ENCODE data around the gene GAL3ST1.
"Not testable (repeated sequence)": the region's sequence is repeated elsewhere in the genome, so short reads cannot be mapped to it uniquely, and the experiment has no call there.

Gene GAL3ST1

GRCh38 chr22:30557243-30557642 is 17.2 kb downstream of the GAL3ST1 start:
- TF ChIP-seq, protein P1, sequence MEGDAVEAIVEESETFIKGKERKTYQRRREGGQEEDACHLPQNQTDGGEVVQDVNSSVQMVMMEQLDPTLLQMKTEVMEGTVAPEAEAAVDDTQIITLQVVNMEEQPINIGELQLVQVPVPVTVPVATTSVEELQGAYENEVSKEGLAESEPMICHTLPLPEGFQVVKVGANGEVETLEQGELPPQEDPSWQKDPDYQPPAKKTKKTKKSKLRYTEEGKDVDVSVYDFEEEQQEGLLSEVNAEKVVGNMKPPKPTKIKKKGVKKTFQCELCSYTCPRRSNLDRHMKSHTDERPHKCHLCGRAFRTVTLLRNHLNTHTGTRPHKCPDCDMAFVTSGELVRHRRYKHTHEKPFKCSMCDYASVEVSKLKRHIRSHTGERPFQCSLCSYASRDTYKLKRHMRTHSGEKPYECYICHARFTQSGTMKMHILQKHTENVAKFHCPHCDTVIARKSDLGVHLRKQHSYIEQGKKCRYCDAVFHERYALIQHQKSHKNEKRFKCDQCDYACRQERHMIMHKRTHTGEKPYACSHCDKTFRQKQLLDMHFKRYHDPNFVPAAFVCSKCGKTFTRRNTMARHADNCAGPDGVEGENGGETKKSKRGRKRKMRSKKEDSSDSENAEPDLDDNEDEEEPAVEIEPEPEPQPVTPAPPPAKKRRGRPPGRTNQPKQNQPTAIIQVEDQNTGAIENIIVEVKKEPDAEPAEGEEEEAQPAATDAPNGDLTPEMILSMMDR (IDR thresholded peaks at IDR 0.05; ENCODE audit: control insufficient read depth, extremely low read depth, insufficient read depth): no peak
- no peak for DNase-seq (ENCODE audit: low read depth)
- H3K4me3 ChIP-seq (ENCODE audit: low read depth, low read length): no peak overlapping the region

DNA sequence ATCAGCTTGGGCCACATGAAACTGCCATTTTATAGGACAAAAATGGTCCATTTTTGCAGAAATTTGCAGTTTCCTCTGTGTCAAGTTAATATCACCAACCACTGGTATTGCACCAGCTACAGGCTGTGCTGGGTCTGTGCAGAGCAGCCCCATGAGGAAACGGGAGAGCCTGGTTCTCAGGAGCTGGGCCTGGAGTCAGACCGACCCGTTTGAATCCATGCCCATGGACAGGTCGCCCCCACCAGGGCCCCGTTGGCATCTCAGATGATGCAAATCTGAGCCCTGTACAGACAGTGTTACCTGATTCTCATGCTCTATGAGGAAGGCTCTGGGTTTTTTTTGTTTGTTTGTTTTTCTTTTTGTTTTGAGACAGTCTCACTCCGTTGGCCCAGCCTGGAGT is 18.1 kb downstream of the GAL3ST1 start:
- DNase-seq (ENCODE audit: low read depth): no peak
- TF ChIP-seq, protein P1 (IDR thresholded peaks at IDR 0.05; ENCODE audit: control insufficient read depth, extremely low read depth, insufficient read depth): no peak
- H3K4me3 ChIP-seq (ENCODE audit: low read depth, low read length): no peak overlapping the region

- DNase-seq (ENCODE audit: low read depth): no peak
- TF ChIP-seq, protein P1 (IDR thresholded peaks at IDR 0.05; ENCODE audit: control insufficient read depth, extremely low read depth, insufficient read depth): no peak
- H3K4me3 ChIP-seq (ENCODE audit: low read depth, low read length): no peak overlapping the region
Observed at GRCh38 chr22:30555282-30556210, 18.9 kb downstream of the GAL3ST1 start.

- H3K4me3 ChIP-seq (ENCODE audit: low read depth, low read length): no peak overlapping the region
- TF ChIP-seq, protein P1 (IDR thresholded peaks at IDR 0.05; ENCODE audit: control insufficient read depth, extremely low read depth, insufficient read depth): no peak
- DNase-seq (ENCODE audit: low read depth): no peak
Observed at GRCh38 chr22:30553971-30554370, 20.5 kb downstream of the GAL3ST1 start.

- H3K4me3 ChIP-seq (ENCODE audit: low read depth, low read length): no peak overlapping the region
- no peak for DNase-seq (ENCODE audit: low read depth)
- TF ChIP-seq, protein P1 (IDR thresholded peaks at IDR 0.05; ENCODE audit: control insufficient read depth, extremely low read depth, insufficient read depth): no peak
Observed at GRCh38 chr22:30552719-30553118, 21.7 kb downstream of the GAL3ST1 start.

DNA sequence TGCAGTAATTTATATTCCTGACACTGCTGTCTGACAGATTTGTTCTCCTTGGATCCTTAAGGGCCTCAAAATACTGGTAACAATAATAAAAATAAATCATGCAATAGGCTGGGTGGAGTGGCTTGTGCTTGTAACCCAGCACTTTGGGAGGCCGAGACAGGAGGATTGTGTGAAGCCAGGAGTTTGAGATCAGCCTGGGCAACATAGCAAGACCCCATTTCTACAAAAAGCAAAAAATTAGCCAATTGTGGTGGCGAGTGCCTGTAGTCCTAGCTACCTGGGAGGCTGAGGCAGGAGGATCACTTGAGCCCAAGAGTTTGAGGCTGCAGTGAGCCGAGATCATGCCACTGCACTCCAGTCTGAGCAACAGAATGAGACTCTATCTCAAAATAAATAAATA is 22.7 kb downstream of the GAL3ST1 start:
- DNase-seq (ENCODE audit: low read depth); H3K4me3 ChIP-seq (ENCODE audit: low read depth, low read length): not testable (repeated sequence)

- DNase-seq (ENCODE audit: low read depth): no peak
- H3K4me3 ChIP-seq (ENCODE audit: low read depth, low read length): no peak overlapping the region
- TF ChIP-seq, protein P1 (IDR thresholded peaks at IDR 0.05; ENCODE audit: control insufficient read depth, extremely low read depth, insufficient read depth): no peak
Observed at GRCh38 chr22:30547188-30547587, 27.3 kb downstream of the GAL3ST1 start.
